ENCODE results near the gene UNC5B.

DNA sequence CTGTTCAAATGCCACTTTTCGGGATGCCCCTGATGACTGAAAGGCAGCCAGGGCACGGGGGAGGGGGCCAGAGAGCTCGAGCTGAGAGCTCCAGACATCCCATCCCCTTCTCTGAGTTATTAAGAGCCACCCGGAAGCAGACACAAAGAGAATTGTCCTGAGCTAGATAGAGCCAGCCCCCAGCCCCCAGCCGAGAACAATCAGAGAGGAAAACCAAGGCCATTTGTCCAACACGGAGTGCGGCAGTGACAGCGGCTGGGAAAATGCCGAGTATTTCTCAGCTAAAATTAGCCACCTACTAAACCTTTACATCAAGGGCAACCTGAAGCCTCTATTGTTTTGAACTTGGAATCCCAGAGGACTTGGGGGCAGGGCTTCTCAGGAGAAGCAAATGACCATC is 51.0 kb downstream of the UNC5B start:
- no peak for TF ChIP-seq CTCF (IDR thresholded peaks at IDR 0.05)
- TF ChIP-seq POLR2A (IDR thresholded peaks at IDR 0.05), result no peak
